NCI-H460 (cell line): ENCODE measurements around the gene XPR1. TPM values are rescaled to one million over a fixed set of nuclear protein-coding genes. Genes with fewer than 3 reads are reported as not detected.
"Not testable (repeated sequence)": the region's sequence is repeated elsewhere in the genome, so short reads cannot be mapped to it uniquely, and the experiment has no call there.

Source experiments
- DNase-seq: peaks from one replicate; pipeline ENCODE4 v3.0.0-alpha.2; 2016; ENCODE audit warnings: low read depth; ENCODE audit errors: extremely low read depth
- total RNA-seq: library from RNA; depleted of rRNA; stranded (reverse); fragments of >200 nt; shearing (Covaris generic); gene quantifications from 2 replicates; pipeline ENCODE4 v1.2.3, GENCODE V29; 2014

The XPR1 gene
- total RNA-seq, 1 experiment from 2014 or later, result 92.9 TPM

DNA sequence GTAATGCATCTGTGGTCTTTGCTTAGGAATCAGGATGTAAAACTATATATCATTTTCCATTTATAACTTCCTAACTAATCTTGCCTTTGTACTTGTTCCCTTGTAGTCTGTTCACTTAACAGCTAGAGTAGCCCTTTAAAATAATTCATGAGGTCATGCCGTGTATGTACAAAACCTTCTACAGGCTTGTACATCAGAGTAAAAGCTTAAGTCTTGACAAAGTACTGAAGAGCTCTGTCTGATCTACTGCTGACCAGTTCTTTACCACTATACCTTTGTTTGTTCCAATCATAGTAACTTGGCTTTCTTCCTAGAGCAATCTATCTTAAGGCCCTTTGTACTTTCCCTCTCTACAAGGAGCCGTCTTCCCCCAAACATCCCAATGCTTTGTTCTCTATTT is 190.1 kb downstream of the XPR1 start:
- no peak for DNase-seq

DNA sequence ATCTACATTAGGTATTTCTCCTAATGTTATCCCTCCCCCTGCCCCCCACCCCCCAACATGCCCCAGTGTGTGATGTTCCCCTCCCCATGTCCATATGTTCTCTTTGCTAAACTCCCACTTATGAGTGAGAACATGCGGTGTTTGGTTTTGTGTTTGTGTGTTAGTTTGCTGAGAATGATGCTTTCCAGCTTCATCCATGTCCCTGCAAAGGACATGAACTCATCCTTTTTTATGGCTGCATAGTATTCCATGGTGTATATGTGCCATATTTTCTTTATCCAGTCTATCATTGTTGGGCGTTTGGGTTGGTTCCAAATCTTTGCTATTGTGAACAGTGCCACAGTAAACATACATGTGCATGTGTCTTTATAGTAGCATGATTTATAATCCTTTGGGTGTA is 199.7 kb downstream of the XPR1 start:
- DNase-seq, result not testable (repeated sequence)

- not testable (repeated sequence) for DNase-seq
Observed at GRCh38 chr1:180833180-180833579, 201.4 kb downstream of the XPR1 start.

GRCh38 chr1:180836449-180836848 is 204.6 kb downstream of the XPR1 start:
- no peak for DNase-seq

GRCh38 chr1:180837020-180837419 is 205.2 kb downstream of the XPR1 start:
- DNase-seq, result no peak

DNA sequence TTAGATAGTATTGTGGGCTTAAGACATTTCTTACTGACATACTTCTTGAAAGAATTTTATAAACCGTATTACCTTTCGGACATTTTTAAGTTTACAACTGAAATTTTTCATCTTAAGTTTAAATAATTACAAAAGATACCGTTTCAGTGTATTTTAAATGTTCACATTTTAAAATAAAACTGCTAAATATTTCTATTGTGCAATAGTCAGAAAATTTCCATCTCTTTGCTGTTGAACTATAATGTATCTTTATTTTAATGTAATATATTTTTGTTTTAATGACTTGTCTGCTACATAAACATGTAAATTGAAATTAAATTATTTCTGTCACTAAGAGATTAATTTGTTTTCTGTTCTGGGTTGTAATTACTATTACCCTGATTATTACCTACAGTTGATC is 206.7 kb downstream of the XPR1 start:
- no peak for DNase-seq

DNA sequence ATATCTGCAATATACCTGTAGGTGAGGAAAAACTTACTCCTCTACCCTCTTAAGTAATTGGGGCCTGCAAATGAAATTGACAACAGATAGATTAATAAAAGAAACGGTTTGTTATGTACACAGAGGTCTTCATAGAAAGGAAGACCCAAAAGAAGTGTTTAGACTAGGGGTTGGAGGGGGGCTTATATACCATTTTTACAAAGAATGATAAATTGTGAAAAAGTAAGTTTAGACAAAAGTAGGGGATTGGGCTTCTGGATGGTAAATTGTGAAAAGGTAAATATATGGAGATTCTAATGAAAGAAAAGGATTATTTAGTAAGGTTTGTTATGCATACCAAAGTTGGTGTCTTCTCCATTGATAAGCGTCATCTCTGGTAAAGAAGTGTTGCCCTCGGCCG is 207.7 kb downstream of the XPR1 start:
- DNase-seq, result no peak

DNA sequence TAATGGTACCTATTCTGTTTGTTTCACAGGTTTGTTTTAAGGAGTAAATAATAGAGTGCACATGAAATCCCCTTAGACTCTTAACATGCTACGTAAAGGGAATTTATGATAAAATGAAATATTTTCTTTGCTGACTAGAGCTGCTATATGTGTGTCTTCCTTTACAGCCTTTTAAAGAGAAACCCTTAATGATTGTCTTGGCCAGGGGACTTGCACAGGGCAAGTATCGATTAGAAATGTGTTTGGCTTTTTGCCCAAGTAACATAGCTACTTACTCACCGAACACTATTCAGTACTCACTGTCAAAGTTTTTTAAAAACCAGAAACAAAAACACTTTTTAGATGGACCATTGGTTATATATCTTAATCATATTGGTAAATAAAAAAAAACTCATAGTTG is 209.6 kb downstream of the XPR1 start:
- no peak for DNase-seq

GRCh38 chr1:180842052-180842451 is 210.2 kb downstream of the XPR1 start:
- no peak for DNase-seq

- DNase-seq, result no peak
Observed at GRCh38 chr1:180842491-180843275, 210.9 kb downstream of the XPR1 start.

DNA sequence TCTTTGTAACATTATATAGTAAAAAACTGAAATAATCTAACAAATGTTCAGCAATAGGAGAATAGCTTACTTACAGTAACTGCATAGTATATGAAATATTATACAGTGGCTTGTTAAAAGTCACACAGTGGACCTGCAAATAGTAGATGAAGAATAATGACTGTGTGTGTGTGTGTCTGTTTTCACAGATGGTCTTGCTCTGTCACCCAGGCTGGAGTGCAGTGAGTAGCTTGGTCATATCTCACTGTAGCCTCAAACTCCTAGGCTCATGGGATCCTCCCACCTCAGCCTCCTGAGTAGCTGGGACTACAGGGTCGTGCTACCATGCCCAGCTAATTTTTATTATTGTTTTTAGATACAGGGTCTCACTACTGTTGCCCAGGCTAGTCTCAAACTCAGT is 213.5 kb downstream of the XPR1 start:
- no peak for DNase-seq

DNA sequence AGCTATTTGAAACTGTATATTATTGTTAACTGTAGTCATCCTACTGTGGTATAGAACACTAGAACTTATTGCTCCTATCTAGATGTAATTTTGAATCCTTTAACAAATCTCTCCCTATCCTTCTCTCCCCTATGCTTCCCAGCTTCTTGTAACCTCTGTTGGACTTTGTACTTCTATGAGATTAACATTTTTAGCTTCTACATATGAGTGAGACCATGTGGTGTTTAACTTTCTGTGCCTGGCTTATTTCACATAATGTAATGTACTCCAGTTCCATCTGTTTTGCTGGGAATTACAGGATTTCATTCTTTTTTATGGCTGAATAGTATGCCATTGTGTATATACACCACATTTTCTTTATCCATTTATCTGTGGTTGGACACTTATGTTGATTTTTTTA is 216.4 kb downstream of the XPR1 start:
- DNase-seq, result no peak

DNA sequence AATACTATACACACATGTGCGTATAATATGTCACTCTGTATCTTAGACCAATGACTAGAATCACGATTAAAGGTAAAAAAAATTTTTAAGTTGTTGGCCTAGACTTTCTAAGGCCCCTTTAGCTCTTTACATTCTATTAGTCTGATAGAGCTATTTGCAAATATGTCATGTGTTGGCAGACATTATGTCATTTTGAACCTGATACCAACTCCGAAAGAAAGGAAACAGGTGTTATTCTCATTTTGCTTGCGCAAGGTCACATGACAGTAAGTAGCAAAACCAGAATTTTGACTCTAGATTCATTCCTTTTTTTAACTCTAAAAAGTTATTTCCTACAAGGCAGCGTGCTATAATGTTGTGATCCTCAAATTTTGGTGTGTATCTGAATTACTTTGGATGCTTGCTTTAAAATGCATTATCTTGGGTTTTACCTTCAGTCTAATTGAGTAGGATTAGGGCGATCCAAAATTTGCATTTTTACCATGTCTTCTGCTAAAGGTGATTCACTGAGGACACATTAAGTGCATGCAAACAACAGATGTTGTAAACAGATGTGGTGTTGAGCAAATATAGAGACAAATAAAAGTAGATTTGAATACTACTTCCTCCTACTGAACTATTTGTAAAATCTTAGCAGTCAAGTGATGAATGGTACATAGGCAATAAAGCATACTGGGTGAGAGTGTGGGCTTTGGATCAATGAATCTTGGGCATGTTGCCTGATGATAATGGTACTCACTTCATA is 217.4 kb downstream of the XPR1 start:
- DNase-seq, result no peak

DNA sequence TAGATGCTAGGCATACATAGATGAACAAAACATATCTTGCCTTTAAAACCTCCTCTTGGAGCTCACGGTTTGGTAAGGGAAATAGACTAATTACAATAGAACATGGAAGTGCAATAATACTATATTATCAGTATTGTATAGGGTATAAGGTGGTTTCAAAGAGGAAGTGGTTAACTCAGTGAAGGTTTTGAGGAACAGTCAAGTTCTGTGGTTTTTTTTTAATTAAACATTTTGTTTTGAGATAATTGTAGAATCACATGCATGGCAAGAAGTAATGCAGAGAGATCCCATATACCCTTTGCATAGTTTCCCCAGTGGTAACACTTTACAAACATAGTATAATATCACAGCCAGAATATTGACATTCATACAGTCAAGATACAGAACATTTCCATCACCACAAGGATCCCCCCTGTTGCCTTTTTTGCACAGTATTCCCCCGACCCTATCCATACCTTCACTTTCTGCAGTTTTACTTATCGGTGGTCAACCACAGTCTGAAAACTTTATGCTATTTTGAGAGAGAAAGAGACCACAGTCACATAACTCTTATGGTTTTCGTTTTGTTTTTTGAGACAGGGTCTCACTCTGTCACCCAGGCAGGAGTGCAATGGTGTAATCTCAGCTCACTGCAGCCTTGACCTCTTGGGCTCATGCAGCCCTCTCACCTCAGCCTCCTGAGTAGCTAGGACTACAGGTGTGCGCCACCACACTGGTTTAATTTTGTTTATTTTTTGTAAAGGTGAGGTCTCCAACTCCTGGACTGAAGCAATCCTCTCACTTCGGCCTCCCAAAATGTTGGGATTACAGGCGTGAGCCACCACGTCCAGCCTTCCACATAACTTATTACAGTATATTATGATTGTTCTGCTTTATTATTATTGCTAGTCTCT is 220.4 kb downstream of the XPR1 start:
- DNase-seq, result no peak

GRCh38 chr1:180854001-180854400 is 222.2 kb downstream of the XPR1 start:
- no peak for DNase-seq

DNA sequence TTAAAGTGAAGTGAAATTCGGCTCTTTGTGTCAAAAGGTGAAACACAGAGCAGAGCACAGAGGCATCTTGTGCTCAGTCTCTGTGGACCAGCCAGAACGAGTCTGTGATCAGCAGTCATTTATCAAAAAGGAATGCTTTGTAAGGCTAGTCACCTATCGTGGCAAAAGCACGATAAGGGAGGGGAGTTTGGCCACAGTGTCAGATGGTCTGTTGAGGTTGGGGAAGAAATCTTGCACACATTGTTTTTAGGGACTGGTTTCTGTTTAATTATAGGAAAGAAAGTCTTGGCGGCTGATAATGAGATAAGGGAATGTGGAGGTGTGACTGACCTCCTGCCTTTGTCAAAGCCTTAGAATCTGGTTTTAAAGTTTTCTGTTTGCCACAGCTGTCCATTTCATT is 222.6 kb downstream of the XPR1 start:
- DNase-seq, result no peak

DNA sequence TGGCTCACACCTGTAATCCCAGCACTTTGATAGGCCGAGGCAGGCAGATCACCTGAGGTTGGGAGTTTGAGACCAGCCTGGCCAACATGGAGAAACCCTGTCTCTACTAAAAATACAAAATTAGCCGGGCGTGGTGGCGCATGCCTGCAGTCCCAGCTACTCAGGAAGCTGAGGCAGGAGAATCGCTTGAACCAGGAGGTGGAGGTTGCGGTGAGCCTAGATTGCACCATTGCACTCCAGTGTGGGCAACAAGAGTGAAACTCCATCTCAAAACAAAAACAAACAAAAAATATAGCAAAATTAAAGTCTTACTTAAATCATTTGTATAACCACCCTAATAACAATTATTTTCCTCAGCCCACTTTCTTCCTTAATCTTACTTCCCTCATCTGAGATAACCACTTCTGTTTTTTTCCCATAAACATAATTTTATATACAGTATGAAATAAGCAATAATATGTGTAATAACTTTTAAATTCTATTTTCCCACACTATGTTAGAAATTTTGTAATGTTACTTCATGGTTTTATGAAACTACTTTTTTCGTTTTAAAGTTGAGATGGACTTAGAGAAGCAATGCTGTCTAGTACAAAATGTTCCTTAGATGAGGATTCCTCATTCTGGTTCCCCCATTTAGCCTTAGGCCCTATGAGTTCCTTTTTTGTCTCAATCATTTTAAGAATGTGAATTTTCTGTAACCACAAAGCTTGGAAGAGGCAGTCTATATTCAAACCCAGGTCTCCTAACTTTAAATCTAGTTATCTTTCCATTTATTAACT is 226.3 kb downstream of the XPR1 start:
- DNase-seq, result not testable (repeated sequence)

GRCh38 chr1:180859306-180859705 is 227.5 kb downstream of the XPR1 start:
- no peak for DNase-seq

GRCh38 chr1:180860535-180860934 is 228.7 kb downstream of the XPR1 start:
- DNase-seq, result no peak

DNA sequence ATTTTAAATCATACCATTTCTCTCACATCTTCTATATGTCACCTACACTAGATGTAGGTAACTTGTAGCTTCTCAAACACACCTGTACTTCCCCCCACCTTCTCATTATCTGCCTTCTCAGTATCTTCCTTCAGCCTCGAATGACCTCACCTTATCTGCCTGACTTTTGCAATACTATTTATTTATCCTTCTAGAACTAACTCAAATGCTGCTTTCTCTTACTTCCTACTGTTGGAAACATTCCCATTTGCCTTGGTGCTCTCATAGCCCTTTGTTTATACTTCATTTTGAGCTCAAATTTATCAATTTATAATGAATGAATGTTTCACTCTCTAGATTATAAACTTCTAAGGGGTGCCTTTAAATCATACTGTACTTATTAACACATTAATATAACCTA is 230.5 kb downstream of the XPR1 start:
- DNase-seq, result no peak
